ENCODE measurements around the gene RANBP17.
"Not testable (repeated sequence)": the region's sequence is repeated elsewhere in the genome, so short reads cannot be mapped to it uniquely, and the experiment has no call there.

RANBP17 gene

GRCh38 chr5:170861917-170862766 is at the start of gene RANBP17:
Gene RANBP17, plus strand, starts transcription at chr5:170862018.
- Mint-ChIP-seq H3K4me1 (ENCODE audit: low read depth) (peaks cover 7% of the 10 kb centered on the region), H3K36me3 (ENCODE audit: low read depth) (peaks cover 11% of the 10 kb centered on the region), H3K27me3 (peaks cover 55% of the 10 kb centered on the region), H3K9me3 (peaks cover 29% of the 10 kb centered on the region), H3K4me3 (no peak within 1 kb of the TSS), H3K27ac (no peak within 1 kb of the TSS)
- peak; percentile 29 for DNase-seq

- Mint-ChIP-seq H3K27me3 (peaks cover 21% of the 10 kb centered on the region), H3K9me3 (no peaks in the 10 kb centered on the region), H3K27ac (no peak overlapping the region), H3K4me3 (no peak overlapping the region), H3K4me1 (ENCODE audit: low read depth) (no peaks in the 10 kb centered on the region), H3K36me3 (ENCODE audit: low read depth) (no peaks in the 10 kb centered on the region)
- no peak for DNase-seq
These were observed 48.6 kb upstream of the RANBP17 start for GRCh38 chr5:170813231-170813630.

- Mint-ChIP-seq H3K36me3 (ENCODE audit: low read depth) (no peaks in the 10 kb centered on the region), H3K9me3 (no peaks in the 10 kb centered on the region)
- DNase-seq, result no peak
These were observed 44.6 kb upstream of the RANBP17 start for GRCh38 chr5:170817195-170817594.

GRCh38 chr5:170818232-170818631 is 43.6 kb upstream of the RANBP17 start:
- peaks cover 7% of the 10 kb centered on the region for H3K27me3 Mint-ChIP-seq
- H3K4me1 Mint-ChIP-seq (ENCODE audit: low read depth), result no peaks in the 10 kb centered on the region
- no peaks in the 10 kb centered on the region for H3K36me3 Mint-ChIP-seq (ENCODE audit: low read depth)
- no peaks in the 10 kb centered on the region for H3K9me3 Mint-ChIP-seq
- no peak for DNase-seq
- H3K27ac Mint-ChIP-seq, result no peak overlapping the region
- no peak overlapping the region for H3K4me3 Mint-ChIP-seq

More at GRCh38 chr5:170817195-170817594, 44.6 kb upstream of the RANBP17 start:
- Mint-ChIP-seq H3K4me3 (no peak overlapping the region), H3K4me1 (ENCODE audit: low read depth) (no peaks in the 10 kb centered on the region), H3K27ac (no peak overlapping the region), H3K27me3 (peaks cover 9% of the 10 kb centered on the region)

GRCh38 chr5:170819824-170820223 is 42.0 kb upstream of the RANBP17 start:
- Mint-ChIP-seq H3K27me3 (peaks cover 5% of the 10 kb centered on the region), H3K4me1 (ENCODE audit: low read depth) (no peaks in the 10 kb centered on the region), H3K4me3 (no peak overlapping the region), H3K36me3 (ENCODE audit: low read depth) (no peaks in the 10 kb centered on the region), H3K9me3 (no peaks in the 10 kb centered on the region), H3K27ac (no peak overlapping the region)
- no peak for DNase-seq

- Mint-ChIP-seq H3K27ac (no peak overlapping the region), H3K36me3 (ENCODE audit: low read depth) (no peaks in the 10 kb centered on the region), H3K4me3 (no peak overlapping the region), H3K9me3 (no peaks in the 10 kb centered on the region), H3K27me3 (no peaks in the 10 kb centered on the region), H3K4me1 (ENCODE audit: low read depth) (no peaks in the 10 kb centered on the region)
- DNase-seq, result no peak
These were observed 40.5 kb upstream of the RANBP17 start for GRCh38 chr5:170821257-170821800.

GRCh38 chr5:170826117-170826516 is 35.7 kb upstream of the RANBP17 start:
- H3K27me3 Mint-ChIP-seq, result no peaks in the 10 kb centered on the region
- no peaks in the 10 kb centered on the region for H3K4me1 Mint-ChIP-seq (ENCODE audit: low read depth)
- H3K9me3 Mint-ChIP-seq, result no peaks in the 10 kb centered on the region
- no peak for DNase-seq
- no peaks in the 10 kb centered on the region for H3K36me3 Mint-ChIP-seq (ENCODE audit: low read depth)
- H3K4me3 Mint-ChIP-seq, result no peak overlapping the region
- no peak overlapping the region for H3K27ac Mint-ChIP-seq

- DNase-seq, result no peak
- Mint-ChIP-seq H3K27me3 (no peaks in the 10 kb centered on the region), H3K4me1 (ENCODE audit: low read depth) (no peaks in the 10 kb centered on the region), H3K36me3 (ENCODE audit: low read depth) (no peaks in the 10 kb centered on the region), H3K27ac (no peak overlapping the region), H3K4me3 (no peak overlapping the region), H3K9me3 (peaks cover 7% of the 10 kb centered on the region)
These were observed 29.6 kb upstream of the RANBP17 start for GRCh38 chr5:170832241-170832640.

GRCh38 chr5:170833981-170834380 is 27.8 kb upstream of the RANBP17 start:
- H3K9me3 Mint-ChIP-seq; H3K4me3 Mint-ChIP-seq; H3K27ac Mint-ChIP-seq; H3K4me1 Mint-ChIP-seq (ENCODE audit: low read depth); DNase-seq; H3K27me3 Mint-ChIP-seq; H3K36me3 Mint-ChIP-seq (ENCODE audit: low read depth): not testable (repeated sequence)

GRCh38 chr5:170836226-170836625 is 25.6 kb upstream of the RANBP17 start:
- peaks cover 7% of the 10 kb centered on the region for H3K9me3 Mint-ChIP-seq
- no peak for DNase-seq
- no peaks in the 10 kb centered on the region for H3K4me1 Mint-ChIP-seq (ENCODE audit: low read depth)
- no peak overlapping the region for H3K4me3 Mint-ChIP-seq
- no peaks in the 10 kb centered on the region for H3K27me3 Mint-ChIP-seq
- no peaks in the 10 kb centered on the region for H3K36me3 Mint-ChIP-seq (ENCODE audit: low read depth)
- no peak overlapping the region for H3K27ac Mint-ChIP-seq

GRCh38 chr5:170843870-170844269 is 17.9 kb upstream of the RANBP17 start:
- H3K4me3 Mint-ChIP-seq, result no peak overlapping the region
- no peaks in the 10 kb centered on the region for H3K4me1 Mint-ChIP-seq (ENCODE audit: low read depth)
- peaks cover 6% of the 10 kb centered on the region for H3K27me3 Mint-ChIP-seq
- H3K36me3 Mint-ChIP-seq (ENCODE audit: low read depth), result no peaks in the 10 kb centered on the region
- peaks cover 2% of the 10 kb centered on the region for H3K9me3 Mint-ChIP-seq
- H3K27ac Mint-ChIP-seq, result no peak overlapping the region
- DNase-seq, result no peak

GRCh38 chr5:170844651-170845050 is 17.2 kb upstream of the RANBP17 start:
- no peak overlapping the region for H3K4me3 Mint-ChIP-seq
- H3K9me3 Mint-ChIP-seq, result peaks cover 2% of the 10 kb centered on the region
- H3K27me3 Mint-ChIP-seq, result peaks cover 6% of the 10 kb centered on the region
- no peaks in the 10 kb centered on the region for H3K36me3 Mint-ChIP-seq (ENCODE audit: low read depth)
- no peak overlapping the region for H3K27ac Mint-ChIP-seq
- DNase-seq, result no peak
- H3K4me1 Mint-ChIP-seq (ENCODE audit: low read depth), result no peaks in the 10 kb centered on the region

GRCh38 chr5:170846416-170846815 is 15.4 kb upstream of the RANBP17 start:
- Mint-ChIP-seq H3K9me3 (peaks cover 2% of the 10 kb centered on the region), H3K4me3 (no peak overlapping the region), H3K27ac (no peak overlapping the region), H3K4me1 (ENCODE audit: low read depth) (no peaks in the 10 kb centered on the region), H3K36me3 (ENCODE audit: low read depth) (no peaks in the 10 kb centered on the region), H3K27me3 (peaks cover 8% of the 10 kb centered on the region)
- DNase-seq, result no peak

GRCh38 chr5:170846846-170847245 is 15.0 kb upstream of the RANBP17 start:
- Mint-ChIP-seq H3K4me3 (no peak overlapping the region), H3K27me3 (peaks cover 8% of the 10 kb centered on the region), H3K9me3 (peaks cover 2% of the 10 kb centered on the region), H3K4me1 (ENCODE audit: low read depth) (no peaks in the 10 kb centered on the region), H3K27ac (no peak overlapping the region), H3K36me3 (ENCODE audit: low read depth) (no peaks in the 10 kb centered on the region)
- no peak for DNase-seq

GRCh38 chr5:170848033-170848432 is 13.8 kb upstream of the RANBP17 start:
- Mint-ChIP-seq H3K27ac (no peak overlapping the region), H3K27me3 (peaks cover 8% of the 10 kb centered on the region), H3K9me3 (peaks cover 2% of the 10 kb centered on the region), H3K36me3 (ENCODE audit: low read depth) (no peaks in the 10 kb centered on the region), H3K4me3 (no peak overlapping the region), H3K4me1 (ENCODE audit: low read depth) (no peaks in the 10 kb centered on the region)
- DNase-seq, result no peak

Data from activated T-cell treated with anti-CD3 and anti-CD28 coated beads, Interleukin-2, amount 50 U/mL, for 24 hours (primary cell).